CD4-positive, alpha-beta T cell treated with Interleukin-15 for 4 hours (primary cell): ENCODE results near the gene ADRB1.

ENCODE experiments used
- DNase-seq: peaks from one replicate; pipeline ENCODE4 v3.0.0-alpha.2; 2020; ENCODE audit warnings: low spot score

Gene ADRB1

GRCh38 chr10:114057855-114058254 lies 14.2 kb downstream of the ADRB1 start:
- no peak for DNase-seq

- no peak for DNase-seq
Observed at GRCh38 chr10:114058297-114058696, 14.6 kb downstream of the ADRB1 start.

GRCh38 chr10:114059561-114059960 lies 15.9 kb downstream of the ADRB1 start:
- DNase-seq = no peak

GRCh38 chr10:114060456-114060855 lies 16.8 kb downstream of the ADRB1 start:
- no peak for DNase-seq

GRCh38 chr10:114061148-114061547 lies 17.5 kb downstream of the ADRB1 start:
- DNase-seq = no peak

GRCh38 chr10:114061789-114062188 lies 18.1 kb downstream of the ADRB1 start:
- no peak for DNase-seq

- no peak for DNase-seq
Observed at GRCh38 chr10:114064151-114065048, 20.7 kb downstream of the ADRB1 start.

- no peak for DNase-seq
Observed at GRCh38 chr10:114065049-114065435, 21.4 kb downstream of the ADRB1 start.

- no peak for DNase-seq
Observed at GRCh38 chr10:114068054-114068707, 24.5 kb downstream of the ADRB1 start.

GRCh38 chr10:114070710-114071109 lies 27.0 kb downstream of the ADRB1 start:
- no peak for DNase-seq

- DNase-seq = no peak
Observed at GRCh38 chr10:114071178-114071577, 27.5 kb downstream of the ADRB1 start.

GRCh38 chr10:114073395-114074186 lies 29.9 kb downstream of the ADRB1 start:
- no peak for DNase-seq

- no peak for DNase-seq
Observed at GRCh38 chr10:114075093-114075492, 31.4 kb downstream of the ADRB1 start.

- no peak for DNase-seq
Observed at GRCh38 chr10:114077347-114077746, 33.7 kb downstream of the ADRB1 start.

- no peak for DNase-seq
Observed at GRCh38 chr10:114077815-114078219, 34.2 kb downstream of the ADRB1 start.

- DNase-seq = no peak
Observed at GRCh38 chr10:114078346-114078745, 34.7 kb downstream of the ADRB1 start.

- no peak for DNase-seq
Observed at GRCh38 chr10:114079421-114079820, 35.8 kb downstream of the ADRB1 start.

GRCh38 chr10:114081911-114082583 lies 38.4 kb downstream of the ADRB1 start:
- DNase-seq = no peak

GRCh38 chr10:114083040-114083439 lies 39.4 kb downstream of the ADRB1 start:
- no peak for DNase-seq

GRCh38 chr10:114084215-114084614 lies 40.5 kb downstream of the ADRB1 start:
- DNase-seq = no peak

GRCh38 chr10:114087255-114087654 lies 43.6 kb downstream of the ADRB1 start:
- no peak for DNase-seq

- no peak for DNase-seq
Observed at GRCh38 chr10:114087655-114088054, 44.0 kb downstream of the ADRB1 start.
